BLaER1 (cell line): ENCODE results near the gene CCDC157.
A peak's percentile ranks its signal among the peaks of the same experiment; 100 is the strongest.

Experiments used
- H3K27ac ChIP-seq: shearing (Covaris generic); formaldehyde crosslinking; 2 replicates; pipeline ENCODE4 v1.8.1; 2022
- H3K27me3 ChIP-seq: shearing (Covaris generic); formaldehyde crosslinking; 2 replicates; pipeline ENCODE4 v1.8.1; 2022
- H3K36me3 ChIP-seq: shearing (Covaris generic); formaldehyde crosslinking; 2 replicates; pipeline ENCODE4 v1.8.1; 2022
- H3K4me1 ChIP-seq: shearing (Covaris generic); formaldehyde crosslinking; 2 replicates; pipeline ENCODE4 v1.8.1; 2022
- H3K4me2 ChIP-seq: shearing (Covaris generic); formaldehyde crosslinking; 2 replicates; pipeline ENCODE4 v1.8.1; 2022
- H3K4me3 ChIP-seq: shearing (Covaris generic); formaldehyde crosslinking; 2 replicates; pipeline ENCODE4 v1.8.1; 2022
- H3K9ac ChIP-seq: shearing (Covaris generic); formaldehyde crosslinking; 2 replicates; pipeline ENCODE4 v1.8.1; 2022
- H3K9me3 ChIP-seq: shearing (Covaris generic); formaldehyde crosslinking; 2 replicates; pipeline ENCODE4 v1.8.1; 2022
- H4K20me1 ChIP-seq: shearing (Covaris generic); formaldehyde crosslinking; 2 replicates; pipeline ENCODE4 v1.8.1; 2022
- Cebpa-rat ChIP-seq: shearing (Covaris generic); IDR thresholded peaks from 2 replicates; pipeline ENCODE4 v1.8.1; 2022

Gene CCDC157

GRCh38 chr22:30368420-30368819, 11.6 kb downstream of the CCDC157 start:
- Histone ChIP-seq H3K4me1 (peaks cover 56% of the 10 kb centered on the region), H3K36me3 (peaks cover 7% of the 10 kb centered on the region; the same call in 1 of the 2 replicates), H3K4me3 (no peak overlapping the region), H3K9ac (no peak overlapping the region), H3K27ac (0 out of 2 replicates have a peak overlapping the region, but pooled peaks have one; percentile 58), H3K9me3 (no peaks in the 10 kb centered on the region), H3K27me3 (no peaks in the 10 kb centered on the region), H4K20me1 (no peaks in the 10 kb centered on the region), H3K4me2 (peak overlapping the region; percentile 52)
- no peak for TF ChIP-seq Cebpa-rat

- Histone ChIP-seq H3K9me3 (no peaks in the 10 kb centered on the region), H3K4me1 (peaks cover 52% of the 10 kb centered on the region), H3K4me3 (no peak overlapping the region), H4K20me1 (no peaks in the 10 kb centered on the region), H3K4me2 (peak overlapping the region; percentile 57), H3K27ac (peak overlapping the region; percentile 49), H3K27me3 (no peaks in the 10 kb centered on the region), H3K9ac (peak overlapping the region; percentile 45; the same call in 1 of the 2 replicates), H3K36me3 (peaks cover 11% of the 10 kb centered on the region; the same call in 1 of the 2 replicates)
- TF ChIP-seq Cebpa-rat = no peak
Observed at GRCh38 chr22:30370641-30371230, 13.9 kb downstream of the CCDC157 start.

- TF ChIP-seq Cebpa-rat = no peak
- Histone ChIP-seq H3K27ac (peak overlapping the region; percentile 49), H3K9ac (no peak overlapping the region), H3K4me1 (peaks cover 46% of the 10 kb centered on the region), H4K20me1 (no peaks in the 10 kb centered on the region), H3K4me2 (peak overlapping the region; percentile 57), H3K4me3 (no peak overlapping the region), H3K36me3 (peaks cover 5% of the 10 kb centered on the region; the same call in 1 of the 2 replicates), H3K27me3 (no peaks in the 10 kb centered on the region), H3K9me3 (no peaks in the 10 kb centered on the region)
Observed at GRCh38 chr22:30371321-30371720, 14.5 kb downstream of the CCDC157 start.

- H4K20me1 ChIP-seq = no peaks in the 10 kb centered on the region
- H3K9me3 ChIP-seq = no peaks in the 10 kb centered on the region
Observed at GRCh38 chr22:30371981-30372380, 15.2 kb downstream of the CCDC157 start.

GRCh38 chr22:30372915-30373314, 16.1 kb downstream of the CCDC157 start:
- Histone ChIP-seq H4K20me1 (no peaks in the 10 kb centered on the region), H3K4me3 (no peak overlapping the region), H3K36me3 (peaks cover 19% of the 10 kb centered on the region; the same call in 1 of the 2 replicates), H3K4me2 (no peak overlapping the region), H3K27me3 (no peaks in the 10 kb centered on the region), H3K9ac (no peak overlapping the region), H3K27ac (no peak overlapping the region), H3K4me1 (peaks cover 40% of the 10 kb centered on the region), H3K9me3 (no peaks in the 10 kb centered on the region)
- TF ChIP-seq Cebpa-rat = no peak

More at GRCh38 chr22:30371981-30372380, 15.2 kb downstream of the CCDC157 start:
- peaks cover 10% of the 10 kb centered on the region; the same call in 1 of the 2 replicates for H3K36me3 ChIP-seq
- no peak for TF ChIP-seq Cebpa-rat
- H3K27me3 ChIP-seq = no peaks in the 10 kb centered on the region
- H3K4me1 ChIP-seq = peaks cover 41% of the 10 kb centered on the region
- no peak overlapping the region for H3K4me3 ChIP-seq
- H3K27ac ChIP-seq = no peak overlapping the region
- H3K4me2 ChIP-seq = no peak overlapping the region
- no peak overlapping the region for H3K9ac ChIP-seq

- H3K27me3 ChIP-seq = no peaks in the 10 kb centered on the region
- H3K4me1 ChIP-seq = peaks cover 33% of the 10 kb centered on the region
- H3K9me3 ChIP-seq = no peaks in the 10 kb centered on the region
- peaks cover 21% of the 10 kb centered on the region; the same call in 1 of the 2 replicates for H3K36me3 ChIP-seq
- no peak overlapping the region for H3K4me3 ChIP-seq
- TF ChIP-seq Cebpa-rat = no peak
- no peak overlapping the region for H3K9ac ChIP-seq
- H4K20me1 ChIP-seq = no peaks in the 10 kb centered on the region
- H3K4me2 ChIP-seq = no peak overlapping the region
- no peak overlapping the region for H3K27ac ChIP-seq
Observed at GRCh38 chr22:30373331-30374325, 16.8 kb downstream of the CCDC157 start.

GRCh38 chr22:30375312-30375849, 18.6 kb downstream of the CCDC157 start:
- peaks cover 35% of the 10 kb centered on the region; the same call in 1 of the 2 replicates for H3K36me3 ChIP-seq
- no peak for TF ChIP-seq Cebpa-rat

GRCh38 chr22:30380011-30380410, 23.2 kb downstream of the CCDC157 start:
- TF ChIP-seq Cebpa-rat = no peak
- no peak overlapping the region for H3K4me3 ChIP-seq
- no peaks in the 10 kb centered on the region for H3K27me3 ChIP-seq
- H3K4me2 ChIP-seq = peak overlapping the region; percentile 39; the same call in 1 of the 2 replicates
- H3K27ac ChIP-seq = 0 out of 2 replicates have a peak overlapping the region, but pooled peaks have one; percentile 49
- peak overlapping the region; percentile 19; the same call in 1 of the 2 replicates for H3K9ac ChIP-seq
- no peaks in the 10 kb centered on the region for H3K9me3 ChIP-seq
- H3K36me3 ChIP-seq = peaks cover 62% of the 10 kb centered on the region; the same call in 1 of the 2 replicates
- peaks cover 17% of the 10 kb centered on the region for H3K4me1 ChIP-seq
- no peaks in the 10 kb centered on the region for H4K20me1 ChIP-seq

More at GRCh38 chr22:30375312-30375849, 18.6 kb downstream of the CCDC157 start:
- Histone ChIP-seq H3K4me2 (no peak overlapping the region), H3K9me3 (no peaks in the 10 kb centered on the region), H3K4me3 (no peak overlapping the region), H3K4me1 (peaks cover 27% of the 10 kb centered on the region), H3K27ac (no peak overlapping the region), H3K27me3 (no peaks in the 10 kb centered on the region), H3K9ac (no peak overlapping the region), H4K20me1 (no peaks in the 10 kb centered on the region)

GRCh38 chr22:30381264-30381663, 24.5 kb downstream of the CCDC157 start:
- H4K20me1 ChIP-seq = no peaks in the 10 kb centered on the region
- H3K4me1 ChIP-seq = peaks cover 22% of the 10 kb centered on the region
- no peak overlapping the region for H3K27ac ChIP-seq
- no peak overlapping the region for H3K9ac ChIP-seq
- no peaks in the 10 kb centered on the region for H3K27me3 ChIP-seq
- TF ChIP-seq Cebpa-rat = no peak
- no peak overlapping the region for H3K4me2 ChIP-seq
- no peaks in the 10 kb centered on the region for H3K9me3 ChIP-seq
- no peak overlapping the region for H3K4me3 ChIP-seq
- H3K36me3 ChIP-seq = peaks cover 58% of the 10 kb centered on the region; the same call in 1 of the 2 replicates
